ENCODE measurements around the gene ZBED6. TPM values are rescaled to one million over a fixed set of nuclear protein-coding genes. Genes with fewer than 3 reads are reported as not detected.
"Not testable (repeated sequence)": the region's sequence is repeated elsewhere in the genome, so short reads cannot be mapped to it uniquely, and the experiment has no call there.

Gene ZBED6
- total RNA-seq, 1 experiment from 2014 or later: 34.7 TPM

DNA sequence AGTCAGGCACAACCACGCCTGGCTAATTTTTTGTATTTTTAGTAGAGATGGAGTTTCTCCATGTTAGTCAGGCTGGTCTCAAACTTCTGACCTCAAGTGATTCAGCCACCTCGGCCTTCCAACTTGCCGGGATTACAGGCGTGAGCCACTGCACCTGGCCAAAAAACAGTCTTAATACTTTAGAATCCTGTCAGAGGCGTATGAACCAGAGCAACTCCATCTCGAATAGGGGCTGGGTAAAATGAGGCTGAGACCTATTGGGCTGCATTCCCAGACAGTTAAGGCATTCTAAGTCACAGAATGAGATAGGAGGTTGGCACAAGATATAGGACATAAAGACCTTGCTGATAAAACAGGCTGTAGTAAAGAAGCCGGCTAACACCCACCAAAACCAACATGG is 33.5 kb upstream of the ZBED6 start:
- not testable (repeated sequence) for H3K36me3 ChIP-seq (ENCODE audit: insufficient read depth, low read length); H3K79me2 ChIP-seq (ENCODE audit: low read length); H3K4me3 ChIP-seq (ENCODE audit: low read length); H3K27me3 ChIP-seq (ENCODE audit: low read length); DNase-seq; H3K27ac ChIP-seq (ENCODE audit: low read length); H2AFZ ChIP-seq (ENCODE audit: low read length); H3K9ac ChIP-seq (ENCODE audit: low read length); H3K4me1 ChIP-seq (ENCODE audit: low read length); H3K9me2 ChIP-seq (replicated peaks; ENCODE audit: insufficient read depth, low read length); H3K4me2 ChIP-seq (ENCODE audit: low read depth, low read length, poor library complexity, severe bottlenecking); H4K20me1 ChIP-seq (ENCODE audit: insufficient read depth, low read depth, low read length); H3K9me3 ChIP-seq (ENCODE audit: low read length)

DNA sequence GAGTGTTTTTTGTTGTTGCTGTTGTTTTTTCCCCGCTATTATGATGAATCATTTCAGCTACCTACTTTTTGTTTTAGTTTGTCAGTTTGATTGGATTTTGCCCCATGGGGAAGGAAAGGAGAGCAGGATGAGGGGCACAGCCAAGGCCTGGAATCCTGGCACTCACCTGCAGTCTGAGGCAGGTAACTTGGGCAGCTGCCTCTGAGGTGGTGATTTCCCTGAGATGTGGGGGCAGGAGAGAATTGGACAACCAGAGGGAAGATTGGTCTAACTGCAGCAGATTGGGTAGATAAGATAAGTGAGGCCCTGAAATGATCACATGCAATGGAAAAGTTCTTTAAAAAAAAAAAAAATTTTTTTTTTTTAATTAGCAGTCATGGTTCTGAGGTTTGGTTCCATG is 31.9 kb upstream of the ZBED6 start:
- Histone ChIP-seq H3K36me3 (ENCODE audit: insufficient read depth, low read length) (no peaks in the 10 kb centered on the region), H3K9me3 (ENCODE audit: low read length) (no peaks in the 10 kb centered on the region), H3K27ac (ENCODE audit: low read length) (no peak overlapping the region), H3K4me1 (ENCODE audit: low read length) (no peaks in the 10 kb centered on the region), H3K9me2 (replicated peaks; ENCODE audit: insufficient read depth, low read length) (no peaks in the 10 kb centered on the region), H2AFZ (ENCODE audit: low read length) (no peak overlapping the region), H3K9ac (ENCODE audit: low read length) (no peak overlapping the region), H3K4me3 (ENCODE audit: low read length) (no peak overlapping the region), H3K27me3 (ENCODE audit: low read length) (no peaks in the 10 kb centered on the region), H3K79me2 (ENCODE audit: low read length) (no peaks in the 10 kb centered on the region), H4K20me1 (ENCODE audit: insufficient read depth, low read depth, low read length) (no peaks in the 10 kb centered on the region), H3K4me2 (ENCODE audit: low read depth, low read length, poor library complexity, severe bottlenecking) (no peak overlapping the region)
- DNase-seq: no peak

GRCh38 chr1:203764105-203765028 is 31.1 kb upstream of the ZBED6 start:
- no peaks in the 10 kb centered on the region for H3K27me3 ChIP-seq (ENCODE audit: low read length)
- H2AFZ ChIP-seq (ENCODE audit: low read length): no peak overlapping the region
- no peaks in the 10 kb centered on the region for H3K79me2 ChIP-seq (ENCODE audit: low read length)
- no peak overlapping the region for H3K27ac ChIP-seq (ENCODE audit: low read length)
- H3K4me1 ChIP-seq (ENCODE audit: low read length): no peaks in the 10 kb centered on the region
- no peak overlapping the region for H3K4me3 ChIP-seq (ENCODE audit: low read length)
- H3K9ac ChIP-seq (ENCODE audit: low read length): no peak overlapping the region
- H3K36me3 ChIP-seq (ENCODE audit: insufficient read depth, low read length): no peaks in the 10 kb centered on the region
- no peaks in the 10 kb centered on the region for H3K9me2 ChIP-seq (replicated peaks; ENCODE audit: insufficient read depth, low read length)
- no peak overlapping the region for H3K4me2 ChIP-seq (ENCODE audit: low read depth, low read length, poor library complexity, severe bottlenecking)
- H4K20me1 ChIP-seq (ENCODE audit: insufficient read depth, low read depth, low read length): no peaks in the 10 kb centered on the region
- DNase-seq: no peak
- H3K9me3 ChIP-seq (ENCODE audit: low read length): no peaks in the 10 kb centered on the region

GRCh38 chr1:203765029-203765837 is 30.2 kb upstream of the ZBED6 start, which contains the start of gene LAX1:
Gene LAX1 (plus strand): TSS chr1:203765183. CDS start chr1:203765566, 383 bp downstream.
- Histone ChIP-seq H3K4me3 (ENCODE audit: low read length) (no peak within 1 kb of the TSS), H3K9me3 (ENCODE audit: low read length) (no peaks in the 10 kb centered on the region), H3K4me1 (ENCODE audit: low read length) (no peaks in the 10 kb centered on the region), H3K4me2 (ENCODE audit: low read depth, low read length, poor library complexity, severe bottlenecking) (no peak within 1 kb of the TSS), H3K27ac (ENCODE audit: low read length) (no peak within 1 kb of the TSS), H3K9ac (ENCODE audit: low read length) (no peak within 1 kb of the TSS), H2AFZ (ENCODE audit: low read length) (no peak within 1 kb of the TSS), H4K20me1 (ENCODE audit: insufficient read depth, low read depth, low read length) (no peaks in the 10 kb centered on the region), H3K9me2 (replicated peaks; ENCODE audit: insufficient read depth, low read length) (no peaks in the 10 kb centered on the region), H3K27me3 (ENCODE audit: low read length) (no peaks in the 10 kb centered on the region), H3K79me2 (ENCODE audit: low read length) (no peaks in the 10 kb centered on the region), H3K36me3 (ENCODE audit: insufficient read depth, low read length) (no peaks in the 10 kb centered on the region)
- DNase-seq: no peak

DNA sequence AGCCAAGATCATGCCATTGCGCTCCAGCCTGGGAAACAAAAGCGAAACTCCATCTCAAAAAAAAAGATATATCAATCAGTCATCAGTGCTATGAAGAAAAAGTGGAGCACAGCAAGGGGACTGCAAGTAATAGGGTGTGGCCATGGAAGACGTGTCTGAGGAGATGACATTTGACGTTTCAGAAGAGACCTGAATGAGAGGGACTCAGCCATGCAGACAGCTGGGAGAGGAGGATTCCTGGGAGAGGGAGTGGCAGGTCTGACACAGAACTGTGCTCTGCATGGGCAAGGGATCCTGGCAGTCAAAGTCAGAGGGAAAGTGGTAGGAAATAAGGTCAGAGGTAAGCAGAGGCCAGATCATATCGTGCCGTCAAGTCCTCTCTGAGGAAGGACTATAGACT is 27.2 kb upstream of the ZBED6 start:
- Histone ChIP-seq H3K4me2 (ENCODE audit: low read depth, low read length, poor library complexity, severe bottlenecking) (no peak overlapping the region), H2AFZ (ENCODE audit: low read length) (no peak overlapping the region), H3K9me2 (replicated peaks; ENCODE audit: insufficient read depth, low read length) (no peaks in the 10 kb centered on the region), H4K20me1 (ENCODE audit: insufficient read depth, low read depth, low read length) (no peaks in the 10 kb centered on the region), H3K4me1 (ENCODE audit: low read length) (no peaks in the 10 kb centered on the region), H3K9ac (ENCODE audit: low read length) (no peak overlapping the region), H3K9me3 (ENCODE audit: low read length) (no peaks in the 10 kb centered on the region), H3K79me2 (ENCODE audit: low read length) (no peaks in the 10 kb centered on the region), H3K4me3 (ENCODE audit: low read length) (no peak overlapping the region), H3K36me3 (ENCODE audit: insufficient read depth, low read length) (no peaks in the 10 kb centered on the region), H3K27me3 (ENCODE audit: low read length) (no peaks in the 10 kb centered on the region), H3K27ac (ENCODE audit: low read length) (no peak overlapping the region)
- DNase-seq: no peak

DNA sequence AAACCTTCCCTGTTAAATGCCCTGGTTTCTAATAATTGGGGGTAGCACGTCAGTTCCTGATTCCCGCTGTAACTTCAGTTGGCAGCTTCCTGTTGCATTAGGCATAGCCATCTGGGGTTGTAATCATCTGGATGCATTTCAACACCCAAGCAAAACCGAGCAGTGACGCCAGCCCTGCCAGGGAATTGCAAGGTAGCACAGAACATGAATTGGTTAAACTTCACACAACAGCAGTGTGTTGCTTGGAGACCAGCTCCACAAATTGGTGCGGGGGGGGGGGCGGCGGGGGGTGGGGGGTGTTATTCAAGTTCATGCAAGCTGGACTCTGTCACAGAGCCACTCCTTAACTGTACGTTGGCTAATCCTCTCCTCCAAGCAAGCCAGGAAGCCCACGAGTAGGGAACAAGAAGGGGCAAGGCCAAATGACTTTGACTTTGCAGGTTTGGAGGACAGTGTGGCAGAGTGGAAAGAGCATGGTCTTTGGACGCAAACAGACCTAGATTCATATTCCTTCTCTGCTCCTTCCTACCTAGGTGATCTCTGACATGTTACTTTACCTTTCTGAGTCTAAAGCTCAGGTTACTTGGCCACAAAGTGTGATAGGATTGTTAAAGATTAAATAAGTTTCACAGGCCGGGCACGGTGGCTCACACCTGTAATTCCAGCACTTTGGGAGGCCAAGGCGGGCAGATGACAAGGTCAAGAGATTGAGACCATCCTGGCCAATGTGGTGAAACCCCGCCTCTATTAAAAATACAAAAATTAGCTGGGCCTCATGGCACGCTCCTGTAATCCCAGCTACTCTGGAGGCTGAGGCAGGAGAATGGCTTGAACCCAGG is 25.7 kb upstream of the ZBED6 start:
- Histone ChIP-seq H3K4me2 (ENCODE audit: low read depth, low read length, poor library complexity, severe bottlenecking) (no peak overlapping the region), H3K27me3 (ENCODE audit: low read length) (no peaks in the 10 kb centered on the region), H3K4me3 (ENCODE audit: low read length) (no peak overlapping the region), H4K20me1 (ENCODE audit: insufficient read depth, low read depth, low read length) (no peaks in the 10 kb centered on the region), H3K36me3 (ENCODE audit: insufficient read depth, low read length) (no peaks in the 10 kb centered on the region), H3K4me1 (ENCODE audit: low read length) (no peaks in the 10 kb centered on the region), H3K79me2 (ENCODE audit: low read length) (no peaks in the 10 kb centered on the region), H2AFZ (ENCODE audit: low read length) (no peak overlapping the region), H3K27ac (ENCODE audit: low read length) (no peak overlapping the region), H3K9me3 (ENCODE audit: low read length) (no peaks in the 10 kb centered on the region), H3K9ac (ENCODE audit: low read length) (no peak overlapping the region), H3K9me2 (replicated peaks; ENCODE audit: insufficient read depth, low read length) (no peaks in the 10 kb centered on the region)
- DNase-seq: no peak

DNA sequence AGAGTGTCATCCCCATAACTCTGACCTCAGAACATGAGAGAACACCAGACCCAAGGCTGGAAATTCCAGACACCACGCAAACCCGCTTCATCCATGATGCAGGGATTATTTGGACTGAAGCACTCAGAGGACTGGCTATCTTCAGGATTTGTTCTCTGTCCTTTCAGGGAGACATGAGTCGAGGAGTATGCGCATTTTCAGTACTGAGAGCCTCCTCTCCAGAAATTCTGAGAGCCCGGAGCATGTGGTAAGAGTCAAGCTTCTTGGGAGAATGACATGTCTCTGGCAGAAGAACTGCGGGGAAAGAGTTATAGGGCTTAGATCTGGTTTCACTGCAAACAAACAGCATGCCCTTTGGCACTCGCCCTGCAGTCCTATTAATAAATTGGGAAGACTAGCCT is 23.5 kb upstream of the ZBED6 start:
- Histone ChIP-seq H3K36me3 (ENCODE audit: insufficient read depth, low read length) (no peaks in the 10 kb centered on the region), H3K79me2 (ENCODE audit: low read length) (no peaks in the 10 kb centered on the region), H4K20me1 (ENCODE audit: insufficient read depth, low read depth, low read length) (no peaks in the 10 kb centered on the region), H3K9me2 (replicated peaks; ENCODE audit: insufficient read depth, low read length) (no peaks in the 10 kb centered on the region), H3K9ac (ENCODE audit: low read length) (no peak overlapping the region), H3K4me2 (ENCODE audit: low read depth, low read length, poor library complexity, severe bottlenecking) (no peak overlapping the region), H2AFZ (ENCODE audit: low read length) (no peak overlapping the region), H3K4me3 (ENCODE audit: low read length) (no peak overlapping the region), H3K27ac (ENCODE audit: low read length) (no peak overlapping the region), H3K4me1 (ENCODE audit: low read length) (peaks cover 11% of the 10 kb centered on the region), H3K9me3 (ENCODE audit: low read length) (no peaks in the 10 kb centered on the region), H3K27me3 (ENCODE audit: low read length) (no peaks in the 10 kb centered on the region)
- DNase-seq: no peak

- Histone ChIP-seq H2AFZ (ENCODE audit: low read length) (no peak overlapping the region), H3K4me1 (ENCODE audit: low read length) (peaks cover 11% of the 10 kb centered on the region), H3K36me3 (ENCODE audit: insufficient read depth, low read length) (no peaks in the 10 kb centered on the region), H3K9me2 (replicated peaks; ENCODE audit: insufficient read depth, low read length) (no peaks in the 10 kb centered on the region), H3K9ac (ENCODE audit: low read length) (no peak overlapping the region), H4K20me1 (ENCODE audit: insufficient read depth, low read depth, low read length) (no peaks in the 10 kb centered on the region), H3K27ac (ENCODE audit: low read length) (no peak overlapping the region), H3K4me3 (ENCODE audit: low read length) (no peak overlapping the region), H3K4me2 (ENCODE audit: low read depth, low read length, poor library complexity, severe bottlenecking) (no peak overlapping the region), H3K27me3 (ENCODE audit: low read length) (no peaks in the 10 kb centered on the region), H3K79me2 (ENCODE audit: low read length) (no peaks in the 10 kb centered on the region), H3K9me3 (ENCODE audit: low read length) (no peaks in the 10 kb centered on the region)
- no peak for DNase-seq
Measured at GRCh38 chr1:203772836-203773235, 22.6 kb upstream of the ZBED6 start.

All from Karpas-422 (cell line).